Muscle of leg (tissue), 11 donors: ENCODE data around the gene CRADD. TPM values are rescaled to one million over a fixed set of nuclear protein-coding genes. Genes with fewer than 3 reads are reported as not detected.
"Not testable (repeated sequence)": the region's sequence is repeated elsewhere in the genome, so short reads cannot be mapped to it uniquely, and the experiment has no call there.

Experiments
- DNase-seq: peaks from one replicate; pipeline ENCODE4 v3.0.0; 2013
- H3K27ac ChIP-seq: one replicate; pipeline ENCODE4 v1.5.1; 2013; ENCODE audit warnings: mild to moderate bottlenecking, low read length, control low read depth
- H3K27me3 ChIP-seq: one replicate; pipeline ENCODE4 v1.6.1; 2013; ENCODE audit warnings: low read length; ENCODE audit not compliant: control insufficient read depth, insufficient read depth
- H3K36me3 ChIP-seq: one replicate; pipeline ENCODE4 v1.6.1; 2013; ENCODE audit warnings: low read length; ENCODE audit not compliant: control insufficient read depth, insufficient read depth
- H3K4me1 ChIP-seq: one replicate; pipeline ENCODE4 v1.6.1; 2013; ENCODE audit warnings: low read length; ENCODE audit not compliant: control insufficient read depth, insufficient read depth
- H3K4me3 ChIP-seq: one replicate; pipeline ENCODE4 v1.5.1; 2013; ENCODE audit warnings: low read length, control low read depth
- H3K9me3 ChIP-seq: replicated peaks from 2 replicates; pipeline ENCODE4 v1.6.1; 2013; ENCODE audit warnings: low read depth, low read length; ENCODE audit not compliant: control insufficient read depth
- WGBS: methylation state at CpG from one replicate; pipeline ENCODE4 v1.1.5; 2013; ENCODE audit warnings: missing lambda C conversion rate; ENCODE audit not compliant: insufficient coverage; 5-methylcytosine and 5-hydroxymethylcytosine counted together
- polyA plus RNA-seq, 8 donors: library from polyadenylated mRNA; unstranded; fragments of 120-200 nt; gene quantifications; one replicate each; pipeline versions ENCODE4 v1.2.1 to v1.2.3, GENCODE V29; 2013; ENCODE audit warnings: inconsistent platforms in 1 of 8, low replicate concordance in 1 of 8; ENCODE audit not compliant: insufficient read length in 8 of 8, insufficient read depth in 1 of 8
- total RNA-seq: library from RNA; stranded (reverse); fragments of 120-200 nt; gene quantifications from one replicate; pipeline ENCODE4 v1.2.4, GENCODE V29; 2013

CRADD gene
- total and polyA plus RNA-seq, 9 donors = 9.1 to 15.2 (median 12.9) TPM

- DNase-seq, H3K9me3 ChIP-seq, H3K36me3 ChIP-seq, H3K4me3 ChIP-seq, H3K27ac ChIP-seq, H3K27me3 ChIP-seq: not testable (repeated sequence)
- H3K4me1 ChIP-seq = peaks cover 19% of the 10 kb centered on the region
- no CpG with 5 or more reads among the region's 2 CpGs for WGBS
These were observed 124.5 kb downstream of the CRADD start for GRCh38 chr12:93801666-93802065.

DNA sequence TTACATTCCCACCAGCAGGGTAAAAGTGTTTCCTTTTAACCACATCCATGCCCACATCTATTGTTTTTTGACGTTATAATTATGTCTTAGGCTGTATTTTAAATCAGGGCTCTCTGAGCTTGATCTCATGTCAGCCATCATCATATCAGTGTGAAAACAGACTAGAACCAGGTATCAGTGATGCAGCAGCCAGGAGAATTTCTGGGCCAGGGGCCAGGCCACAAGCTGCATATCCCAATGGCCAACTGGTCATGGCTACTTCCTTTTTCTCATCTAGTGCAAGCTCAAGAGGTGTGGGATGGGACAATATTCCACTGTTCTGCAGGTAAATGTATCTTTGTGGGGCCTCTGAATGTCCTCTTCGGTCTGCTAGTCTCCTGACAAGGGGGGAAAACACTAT, 125.1 kb downstream of the CRADD start:
- no peak for DNase-seq
- peaks cover 14% of the 10 kb centered on the region for H3K4me1 ChIP-seq
- no peaks in the 10 kb centered on the region for H3K9me3 ChIP-seq
- H3K4me3 ChIP-seq = no peak overlapping the region
- no peaks in the 10 kb centered on the region for H3K36me3 ChIP-seq
- no peak overlapping the region for H3K27ac ChIP-seq
- WGBS = 83% methylated on average over 1 of the region's 2 CpGs
- no peaks in the 10 kb centered on the region for H3K27me3 ChIP-seq

DNA sequence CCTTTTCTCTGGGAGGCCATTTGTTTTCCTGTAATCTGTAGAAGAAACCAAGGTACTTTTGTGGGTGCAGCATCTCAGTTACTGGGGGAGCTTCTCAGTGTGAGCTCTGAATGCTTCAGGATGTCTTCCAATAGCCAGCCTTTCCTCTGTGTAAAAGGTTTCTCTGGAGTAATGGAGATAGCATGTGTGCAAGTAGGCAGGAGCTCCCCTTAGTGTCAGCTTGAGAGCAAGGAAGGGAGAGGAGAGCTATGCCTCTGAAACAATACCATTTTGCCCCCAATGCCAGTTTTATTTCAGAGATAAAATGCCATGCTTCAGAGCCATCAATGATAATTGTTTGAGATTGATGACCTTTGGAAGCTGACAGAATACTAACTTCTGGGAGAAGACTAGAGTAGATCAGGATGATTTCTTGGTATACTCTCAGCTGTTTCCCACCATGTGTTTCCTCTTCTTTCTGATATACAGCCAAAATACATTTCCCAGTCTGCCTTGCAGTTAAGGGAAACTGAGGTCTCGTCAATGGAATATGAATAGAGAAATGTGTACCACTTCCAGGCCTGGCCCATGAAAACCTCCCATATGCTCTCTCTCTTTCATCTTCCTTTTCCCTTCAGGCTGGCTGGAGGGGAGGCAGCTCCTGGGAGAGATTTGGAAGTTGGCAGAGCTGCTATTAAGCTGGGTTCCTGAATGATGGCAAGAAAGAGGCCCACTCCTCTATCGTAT, 125.7 kb downstream of the CRADD start:
- Histone ChIP-seq H3K36me3 (no peaks in the 10 kb centered on the region), H3K27me3 (no peaks in the 10 kb centered on the region), H3K4me3 (no peak overlapping the region), H3K4me1 (peaks cover 14% of the 10 kb centered on the region), H3K27ac (peak overlapping the region; percentile 56), H3K9me3 (no peaks in the 10 kb centered on the region)
- WGBS = no CpG with 5 or more reads among the region's 2 CpGs
- peak; percentile 71 for DNase-seq

DNA sequence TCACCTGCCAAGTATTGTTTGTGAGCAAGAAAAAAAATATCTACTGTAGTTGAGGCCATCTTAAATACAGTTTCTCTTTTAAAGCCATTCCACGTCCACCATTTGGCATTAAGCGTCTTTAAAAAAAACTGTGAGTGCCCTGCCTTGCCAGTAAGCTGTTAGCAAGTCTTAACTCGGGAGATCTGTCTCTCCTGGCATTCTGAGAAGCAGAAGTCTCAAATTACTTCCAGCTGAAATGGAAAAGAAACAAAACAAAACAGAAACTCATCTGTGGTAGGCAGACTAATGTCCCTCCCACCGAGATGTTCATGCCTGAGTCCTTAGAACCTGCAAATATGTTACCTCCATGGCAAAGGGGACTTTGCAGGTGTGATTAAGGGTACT, 126.2 kb downstream of the CRADD start:
- H3K36me3 ChIP-seq = no peaks in the 10 kb centered on the region
- peak; percentile 88 for DNase-seq
- H3K27ac ChIP-seq = peak overlapping the region; percentile 56
- no peak overlapping the region for H3K4me3 ChIP-seq
- H3K4me1 ChIP-seq = peaks cover 14% of the 10 kb centered on the region
- H3K9me3 ChIP-seq = no peaks in the 10 kb centered on the region
- WGBS = 11% methylated on average over 3 of the region's 4 CpGs
- no peaks in the 10 kb centered on the region for H3K27me3 ChIP-seq

DNA sequence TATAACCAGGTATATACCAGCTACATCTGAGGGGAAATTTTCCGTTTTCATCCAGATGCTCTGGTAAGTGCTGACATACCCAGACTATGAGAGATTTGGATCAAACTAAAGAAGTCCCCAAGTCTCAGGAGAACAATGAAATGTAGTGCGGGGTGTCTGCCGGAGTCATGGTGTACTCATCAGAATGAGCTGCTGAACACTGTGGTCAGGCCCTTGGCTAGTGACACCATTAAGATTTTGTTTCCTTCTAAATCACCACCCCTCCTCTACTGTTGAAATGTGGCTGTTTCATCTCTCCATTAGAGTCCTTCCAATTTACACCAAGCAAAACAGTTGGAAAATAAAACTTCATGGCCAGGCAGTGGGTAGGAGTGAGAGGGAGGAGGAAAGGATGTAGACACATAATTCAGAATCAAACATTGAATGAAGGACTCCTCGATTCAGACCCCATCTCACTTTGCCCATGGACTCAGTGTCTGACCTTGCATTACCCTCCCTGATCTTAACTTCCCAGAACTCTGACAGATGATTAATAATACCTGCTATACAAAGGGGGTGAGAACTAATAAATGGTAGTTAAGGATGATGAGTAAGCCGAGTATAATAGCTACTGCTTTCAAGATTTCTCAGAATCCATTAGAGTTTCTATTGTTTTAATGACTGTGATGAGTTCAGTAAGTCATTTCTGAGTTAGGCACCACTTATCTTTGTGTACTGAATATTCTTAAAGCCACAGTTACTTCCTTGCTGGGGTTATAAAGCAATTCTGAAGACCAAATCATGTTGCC, 127.4 kb downstream of the CRADD start:
- Histone ChIP-seq H3K27me3 (no peaks in the 10 kb centered on the region), H3K4me1 (peaks cover 14% of the 10 kb centered on the region), H3K4me3 (no peak overlapping the region), H3K9me3 (no peaks in the 10 kb centered on the region), H3K27ac (no peak overlapping the region), H3K36me3 (no peaks in the 10 kb centered on the region)
- WGBS = no CpG with 5 or more reads among the region's 5 CpGs
- DNase-seq = no peak

GRCh38 chr12:93805736-93806141, 128.6 kb downstream of the CRADD start:
- Histone ChIP-seq H3K9me3 (no peaks in the 10 kb centered on the region), H3K27me3 (no peaks in the 10 kb centered on the region), H3K4me3 (no peak overlapping the region), H3K4me1 (peaks cover 14% of the 10 kb centered on the region), H3K27ac (no peak overlapping the region), H3K36me3 (no peaks in the 10 kb centered on the region)
- 58% methylated on average over 4 of the region's 4 CpGs for WGBS
- DNase-seq = no peak

- 100% methylated on average over 1 of the region's 2 CpGs for WGBS
- H3K27ac ChIP-seq = no peak overlapping the region
- H3K4me3 ChIP-seq = no peak overlapping the region
- H3K36me3 ChIP-seq = no peaks in the 10 kb centered on the region
- no peaks in the 10 kb centered on the region for H3K27me3 ChIP-seq
- H3K4me1 ChIP-seq = peaks cover 14% of the 10 kb centered on the region
- no peak for DNase-seq
- no peaks in the 10 kb centered on the region for H3K9me3 ChIP-seq
These were observed 130.2 kb downstream of the CRADD start for GRCh38 chr12:93807354-93807753.

GRCh38 chr12:93808169-93808899, 131.2 kb downstream of the CRADD start:
- no peaks in the 10 kb centered on the region for H3K27me3 ChIP-seq
- H3K4me3 ChIP-seq = no peak overlapping the region
- peaks cover 7% of the 10 kb centered on the region for H3K4me1 ChIP-seq
- H3K9me3 ChIP-seq = no peaks in the 10 kb centered on the region
- no peaks in the 10 kb centered on the region for H3K36me3 ChIP-seq
- DNase-seq = no peak
- WGBS = 74% methylated on average over 2 of the region's 6 CpGs
- no peak overlapping the region for H3K27ac ChIP-seq

- Histone ChIP-seq H3K9me3 (no peaks in the 10 kb centered on the region), H3K36me3 (no peaks in the 10 kb centered on the region), H3K4me1 (peaks cover 19% of the 10 kb centered on the region), H3K4me3 (no peak overlapping the region), H3K27ac (no peak overlapping the region), H3K27me3 (no peaks in the 10 kb centered on the region)
- no CpG with 5 or more reads among the region's 3 CpGs for WGBS
- DNase-seq = peak; percentile 54
These were observed 135.5 kb downstream of the CRADD start for GRCh38 chr12:93812626-93813025.

- Histone ChIP-seq H3K27me3 (no peaks in the 10 kb centered on the region), H3K27ac (peak overlapping the region; percentile 81), H3K4me3 (no peak overlapping the region), H3K36me3 (no peaks in the 10 kb centered on the region), H3K9me3 (no peaks in the 10 kb centered on the region), H3K4me1 (peaks cover 19% of the 10 kb centered on the region)
- DNase-seq = peak; percentile 64
- 47% methylated on average over 2 of the region's 3 CpGs for WGBS
These were observed 136.0 kb downstream of the CRADD start for GRCh38 chr12:93813186-93813585.
